Ovary (tissue), 9 donors: ENCODE measurements around the gene SPRY1. TPM values are rescaled to one million over a fixed set of nuclear protein-coding genes. Genes with fewer than 3 reads are reported as not detected.

Experiments used
- DNase-seq, 5 donors: peaks; one replicate each; pipeline ENCODE4 v3.0.0-alpha.2; 2019 to 2020
- H3K27ac ChIP-seq, 2 donors: fragments of 200-600 bp; one replicate each; pipeline versions ENCODE4 v1.5.1 to v1.8.0; 2019 to 2022
- H3K27me3 ChIP-seq: fragments of 200-600 bp; one replicate; pipeline ENCODE4 v1.8.0; 2022
- H3K36me3 ChIP-seq: fragments of 200-600 bp; sonication (generic); one replicate; pipeline ENCODE4 v1.5.1; 2019
- H3K4me1 ChIP-seq: one replicate; pipeline ENCODE4 v1.8.1; 2013; ENCODE audit warnings: mild to moderate bottlenecking, moderate library complexity; ENCODE audit not compliant: insufficient read depth
- H3K4me3 ChIP-seq: fragments of 200-600 bp; sonication (generic); one replicate; pipeline ENCODE4 v1.5.1; 2017
- H3K9me3 ChIP-seq, 2 donors: fragments of 200-600 bp in 1 of 2; sonication (generic) in 1 of 2; one replicate each; pipeline versions ENCODE4 v1.5.1 to v1.8.1; 2013 to 2019; ENCODE audit warnings: mild to moderate bottlenecking in 1 of 2, moderate library complexity in 1 of 2
- EP300 ChIP-seq: sonication (generic); formaldehyde crosslinking; IDR thresholded peaks from one replicate; pipeline ENCODE4 v1.6.1; 2017; ENCODE audit warnings: antibody characterized with exemption
- POLR2A ChIP-seq: fragments of 450-650 bp; IDR thresholded peaks from one replicate; pipeline ENCODE4 v1.6.1; 2017; ENCODE audit warnings: antibody characterized with exemption, mild to moderate bottlenecking, moderate library complexity
- WGBS, 3 donors: extraction: QIAGEN DNeasy Blood & Tissue Kit in 1 of 3; methylation state at CpG; one replicate each; pipeline versions ENCODE4 v1.1.5 to v1.1.7; 2013 to 2017; 5-methylcytosine and 5-hydroxymethylcytosine counted together
- intact Hi-C, 4 donors: fragments of 100-400 bp; cut with DNase I; formaldehyde crosslinking; loops; one replicate each; pipeline versions ENCODE4 v1.11.0 to v1.15.1; 2022 to 2023
- polyA plus RNA-seq, 2 donors: library from polyadenylated mRNA; stranded (reverse); fragments of 200-250 nt in 1 of 2; fragments of 350-450 nt in 1 of 2; fragmentation: Illumina TruSeq in 1 of 2; extraction: RNeasy Lipid Tissue Mini Kit (QIAGEN cat#74804) in 1 of 2; gene quantifications; one replicate each; pipeline ENCODE4 v1.2.3, GENCODE V29; 2013 to 2014
- total RNA-seq, 7 donors: library from RNA; depleted of rRNA in 2 of 7; stranded (reverse); fragments of >200 nt in 2 of 7; fragmentation: NEBNext Ultra II Directional in 3 of 7; extraction: Animal tissue kit (Norgen Biotek cat#: 25700) in 3 of 7; gene quantifications; one replicate each; pipeline versions ENCODE4 v1.1.0 to v1.2.4, GENCODE V29; 2016 to 2023
- TF ChIP-seq, protein P1 (sequence below), 3 donors: fragments of 450-650 bp in 2 of 3; fragments of 200-600 bp in 1 of 3; IDR thresholded peaks; one replicate each; pipeline versions ENCODE4 v1.5.1 to v1.8.0; 2016 to 2022; ENCODE audit warnings: antibody characterized with exemption in 3 of 3, mild to moderate bottlenecking in 1 of 3
- donor health status: DM: no; HTN: no; CAD: no; lungs with moderate emphysema.
- donor health status: DM: no; HTN: no; CAD: no.
- donor health status: Bipolar disorder and iron deficiency.
- donor health status: DM: yes; HTN: yes; CAD: no.
- donor health status: DM: no; HTN: no; CAD: no.
- donor health status: DM: yes; HTN: yes; CAD: no.

The SPRY1 gene
- total and polyA plus RNA-seq, 9 donors = 22.5 to 124 (median 43.5) TPM

DNA sequence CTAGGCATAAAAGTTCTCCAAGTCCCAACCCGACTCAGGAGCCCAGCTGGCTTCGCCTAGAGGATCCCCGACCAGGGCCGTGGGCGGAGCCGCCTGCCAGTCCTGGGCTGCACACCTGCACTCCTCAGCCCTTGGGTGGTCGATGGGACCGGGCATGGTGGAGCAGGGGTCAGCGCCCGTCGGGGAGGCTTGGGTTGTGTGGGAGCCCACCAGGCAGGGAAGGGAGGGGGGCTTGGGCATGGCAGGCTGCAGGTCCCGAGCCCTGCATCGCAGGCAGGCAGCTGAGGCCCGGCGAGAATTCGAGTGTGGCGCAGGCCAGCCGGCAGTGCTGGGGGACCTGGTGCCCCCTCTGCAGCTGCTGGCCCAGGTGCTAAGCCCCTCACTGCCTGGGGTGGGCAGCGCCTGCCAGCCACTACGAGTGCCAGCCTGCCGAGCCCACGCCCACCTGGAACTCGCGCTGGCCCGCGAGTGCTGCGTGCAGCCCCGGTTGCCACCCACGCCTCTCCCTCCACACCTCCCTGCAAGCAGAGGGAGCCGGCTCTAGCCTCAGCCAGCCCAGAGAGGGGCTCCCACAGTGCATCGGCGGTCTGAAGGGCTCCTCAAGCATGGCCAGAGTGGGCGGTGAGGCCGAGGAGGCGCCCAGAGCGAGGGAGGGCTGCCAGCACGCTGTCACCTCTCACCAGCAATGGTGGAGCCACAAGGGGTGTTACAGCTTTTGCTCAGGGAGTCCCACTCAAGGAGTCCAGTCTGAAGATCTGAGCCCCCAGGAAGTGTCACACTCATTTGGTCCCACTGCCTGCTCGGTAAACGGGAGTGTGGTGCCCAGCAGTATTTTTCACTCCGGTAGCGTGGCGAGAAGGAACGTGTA, 38.9 kb downstream of the SPRY1 start:
- H3K36me3 ChIP-seq = no peaks in the 10 kb centered on the region
- H3K9me3 ChIP-seq = no peaks in the 10 kb centered on the region
- DNase-seq = no peak
- H3K27me3 ChIP-seq = no peaks in the 10 kb centered on the region
- 96 to 97% (median 97%) methylated on average over 35 to 43 of the region's 43 CpGs for WGBS, 3 donors
- TF ChIP-seq POLR2A = no peak
- TF ChIP-seq, protein P1, sequence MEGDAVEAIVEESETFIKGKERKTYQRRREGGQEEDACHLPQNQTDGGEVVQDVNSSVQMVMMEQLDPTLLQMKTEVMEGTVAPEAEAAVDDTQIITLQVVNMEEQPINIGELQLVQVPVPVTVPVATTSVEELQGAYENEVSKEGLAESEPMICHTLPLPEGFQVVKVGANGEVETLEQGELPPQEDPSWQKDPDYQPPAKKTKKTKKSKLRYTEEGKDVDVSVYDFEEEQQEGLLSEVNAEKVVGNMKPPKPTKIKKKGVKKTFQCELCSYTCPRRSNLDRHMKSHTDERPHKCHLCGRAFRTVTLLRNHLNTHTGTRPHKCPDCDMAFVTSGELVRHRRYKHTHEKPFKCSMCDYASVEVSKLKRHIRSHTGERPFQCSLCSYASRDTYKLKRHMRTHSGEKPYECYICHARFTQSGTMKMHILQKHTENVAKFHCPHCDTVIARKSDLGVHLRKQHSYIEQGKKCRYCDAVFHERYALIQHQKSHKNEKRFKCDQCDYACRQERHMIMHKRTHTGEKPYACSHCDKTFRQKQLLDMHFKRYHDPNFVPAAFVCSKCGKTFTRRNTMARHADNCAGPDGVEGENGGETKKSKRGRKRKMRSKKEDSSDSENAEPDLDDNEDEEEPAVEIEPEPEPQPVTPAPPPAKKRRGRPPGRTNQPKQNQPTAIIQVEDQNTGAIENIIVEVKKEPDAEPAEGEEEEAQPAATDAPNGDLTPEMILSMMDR (IDR thresholded peaks at IDR 0.05) = no peak
- no peak for TF ChIP-seq EP300
- intact Hi-C loops = no loop called here
- H3K4me1 ChIP-seq = no peaks in the 10 kb centered on the region
- no peak overlapping the region for H3K27ac ChIP-seq
- no peak overlapping the region for H3K4me3 ChIP-seq

DNA sequence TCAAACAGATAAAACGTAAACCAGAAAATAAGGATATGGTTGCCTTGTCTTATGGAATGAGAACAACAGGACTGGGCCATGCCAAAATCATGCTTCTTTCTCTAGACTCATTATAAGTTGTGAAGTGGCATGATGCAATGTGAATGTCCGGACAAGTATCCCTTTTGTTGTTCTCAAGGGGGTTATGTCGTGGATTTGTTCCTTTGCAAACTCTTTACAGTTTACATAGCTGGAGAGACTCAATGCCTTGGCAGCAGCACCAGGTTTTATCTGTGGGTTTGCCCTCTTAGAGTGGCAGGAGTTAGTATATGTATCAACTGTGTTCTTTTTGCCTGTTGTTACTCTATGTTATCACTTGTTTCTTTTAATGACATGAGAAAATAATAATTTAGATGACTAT, 41.4 kb downstream of the SPRY1 start:
- no peaks in the 10 kb centered on the region for H3K36me3 ChIP-seq
- TF ChIP-seq EP300 = no peak
- TF ChIP-seq, protein P1 (IDR thresholded peaks at IDR 0.05) = no peak
- TF ChIP-seq POLR2A = no peak
- no peak for DNase-seq
- no peaks in the 10 kb centered on the region for H3K27me3 ChIP-seq
- no peak overlapping the region for H3K27ac ChIP-seq
- H3K4me3 ChIP-seq = no peak overlapping the region
- 36 to 50% (median 47%) methylated on average over 3 of the region's 3 CpGs for WGBS, 3 donors
- H3K9me3 ChIP-seq = no peaks in the 10 kb centered on the region
- intact Hi-C loops = no loop called here
- no peaks in the 10 kb centered on the region for H3K4me1 ChIP-seq

DNA sequence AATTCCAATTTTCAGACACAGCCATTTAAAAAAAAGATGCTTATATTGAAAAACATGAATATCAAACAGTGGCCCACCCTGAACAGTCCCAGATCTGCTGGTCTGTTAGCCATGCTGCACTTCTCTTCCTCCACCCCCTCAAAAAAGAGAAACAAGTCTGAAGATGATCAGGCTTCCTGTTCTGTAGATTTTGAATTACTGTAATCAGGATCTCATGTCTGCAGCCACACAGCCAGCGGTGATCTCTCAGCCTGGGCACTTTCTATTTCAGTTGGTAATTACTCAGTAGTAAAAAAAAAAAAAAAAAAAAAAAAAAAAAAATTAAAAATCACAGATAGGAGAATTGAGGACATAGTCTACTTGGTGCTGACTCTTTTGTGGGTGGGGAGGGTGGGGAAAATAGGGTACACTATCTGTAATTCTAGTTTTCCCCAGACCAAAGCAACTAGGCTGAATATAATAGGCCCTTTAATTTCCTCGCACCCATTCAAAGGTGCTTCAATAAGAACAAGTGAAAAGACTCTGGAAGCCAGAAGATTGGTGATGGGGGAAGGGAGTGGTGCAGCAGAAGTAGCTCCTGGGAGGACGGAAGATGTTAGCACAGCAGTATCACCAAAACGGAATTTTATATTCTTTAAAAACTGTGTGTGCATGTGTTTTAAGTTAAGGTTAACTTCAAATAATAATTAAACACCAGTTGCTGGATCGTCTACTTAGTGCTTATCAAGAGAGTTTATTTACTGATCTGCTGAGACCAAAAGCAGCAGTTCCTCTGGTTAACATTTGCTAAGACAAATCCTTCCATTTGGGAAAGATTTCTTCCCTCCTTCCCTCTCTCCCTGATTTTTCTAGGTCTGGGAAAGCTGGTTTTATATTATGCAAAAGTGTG, 47.0 kb downstream of the SPRY1 start:
- intact Hi-C loops = no loop called here
- WGBS, 3 donors = 11 to 17% (median 14%) methylated on average over 5 of the region's 5 CpGs
- Histone ChIP-seq H3K27ac (no peak overlapping the region), H3K27me3 (no peaks in the 10 kb centered on the region), H3K4me1 (peaks cover 3% of the 10 kb centered on the region), H3K9me3 (no peaks in the 10 kb centered on the region), H3K36me3 (no peaks in the 10 kb centered on the region), H3K4me3 (no peak overlapping the region)
- TF ChIP-seq EP300 = no peak
- TF ChIP-seq, protein P1 (IDR thresholded peaks at IDR 0.05) = no peak
- no peak for TF ChIP-seq POLR2A
- DNase-seq = no peak

DNA sequence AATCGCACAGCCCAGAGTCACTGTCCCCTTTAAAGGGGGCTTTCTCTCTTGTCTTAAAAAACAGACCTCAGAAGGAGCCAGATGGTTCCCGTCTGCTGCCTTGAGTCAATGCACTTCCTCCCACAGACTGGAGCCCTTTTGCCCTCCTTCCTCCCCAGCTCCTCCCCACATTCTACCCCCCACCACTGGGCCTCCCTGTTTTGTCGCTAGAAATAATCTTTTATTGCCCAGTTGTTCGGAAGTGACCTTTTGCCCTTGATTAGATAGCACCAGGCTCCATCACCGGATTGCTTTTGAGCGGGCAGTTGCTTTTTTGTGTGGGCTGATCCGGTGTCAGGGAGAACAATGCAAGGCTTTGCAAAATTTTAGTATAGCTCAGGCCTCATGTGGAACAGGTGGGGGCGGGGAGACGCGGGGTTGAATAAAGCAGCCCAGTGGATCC, 47.7 kb downstream of the SPRY1 start:
- intact Hi-C loops = no loop called here
- TF ChIP-seq EP300 = no peak
- TF ChIP-seq, protein P1 (IDR thresholded peaks at IDR 0.05) = no peak
- no peak for TF ChIP-seq POLR2A
- no peaks in the 10 kb centered on the region for H3K27me3 ChIP-seq
- H3K27ac ChIP-seq = no peak overlapping the region
- H3K9me3 ChIP-seq = no peaks in the 10 kb centered on the region
- peaks cover 3% of the 10 kb centered on the region for H3K4me1 ChIP-seq
- no peaks in the 10 kb centered on the region for H3K36me3 ChIP-seq
- H3K4me3 ChIP-seq = no peak overlapping the region
- peak in 4 of 5 donors; percentile 28 to 49 (median 36) for DNase-seq
- WGBS, 3 donors = 4 to 7% (median 5%) methylated on average over 10 of the region's 10 CpGs
